Tibial nerve (tissue), 4 donors: Measurements from ENCODE around the gene SIPA1L3. TPM values are rescaled to one million over a fixed set of nuclear protein-coding genes. Genes with fewer than 3 reads are reported as not detected.

Source experiments
- DNase-seq, 2 donors: peaks; one replicate each; pipeline ENCODE4 v3.0.0-alpha.2; 2019; ENCODE audit warnings: low spot score in 2 of 2
- H3K27ac ChIP-seq, 4 donors: fragments of 200-600 bp; sonication (generic) in 3 of 4; one replicate each; pipeline ENCODE4 v1.5.1; 2017 to 2019; ENCODE audit warnings: mild to moderate bottlenecking in 1 of 4
- H3K27me3 ChIP-seq, 2 donors: fragments of 200-600 bp; sonication (generic) in 1 of 2; one replicate each; pipeline versions ENCODE4 v1.5.1 to v1.6.0; 2017 to 2019
- H3K36me3 ChIP-seq, 3 donors: fragments of 200-600 bp; sonication (generic); one replicate each; pipeline ENCODE4 v1.5.1; 2018 to 2019
- H3K4me1 ChIP-seq, 4 donors: fragments of 200-600 bp; sonication (generic) in 3 of 4; one replicate each; pipeline ENCODE4 v1.5.1; 2017 to 2019
- H3K4me3 ChIP-seq, 4 donors: fragments of 200-600 bp; sonication (generic) in 3 of 4; one replicate each; pipeline ENCODE4 v1.5.1; 2017 to 2019; ENCODE audit warnings: mild to moderate bottlenecking in 1 of 4, moderate library complexity in 1 of 4
- H3K9me3 ChIP-seq, 4 donors: fragments of 200-600 bp; sonication (generic) in 3 of 4; one replicate each; pipeline ENCODE4 v1.5.1; 2017 to 2019
- EP300 ChIP-seq, 2 donors: sonication (generic); formaldehyde crosslinking; IDR thresholded peaks; one replicate each; pipeline ENCODE4 v1.6.1; 2017; ENCODE audit warnings: antibody characterized with exemption in 2 of 2, mild to moderate bottlenecking in 1 of 2
- POLR2A ChIP-seq, 2 donors: fragments of 450-650 bp; IDR thresholded peaks; one replicate each; pipeline ENCODE4 v1.6.1; 2017; ENCODE audit warnings: antibody characterized with exemption in 2 of 2, mild to moderate bottlenecking in 2 of 2, moderate library complexity in 2 of 2
- WGBS, 2 donors: methylation state at CpG; one replicate each; pipeline ENCODE4 v1.1.5; 2018; 5-methylcytosine and 5-hydroxymethylcytosine counted together
- total RNA-seq, 4 donors: library from RNA; depleted of rRNA; stranded (reverse); fragments of >200 nt; gene quantifications; one replicate each; pipeline ENCODE4 v1.1.0, GENCODE V29; 2016
- TF ChIP-seq, protein P1 (sequence below), 5 experiments: fragments of 200-600 bp in 3 of 5; fragments of 450-650 bp in 2 of 5; sonication (generic) in 3 of 5; IDR thresholded peaks; one replicate each; pipeline ENCODE4 v1.5.1; 2016 to 2019; ENCODE audit warnings: antibody characterized with exemption in 5 of 5, mild to moderate bottlenecking in 3 of 5, moderate library complexity in 2 of 5

Gene SIPA1L3
- total RNA-seq, 4 donors from 2014 or later: 8.3 to 43.9 (median 17.0) TPM

DNA sequence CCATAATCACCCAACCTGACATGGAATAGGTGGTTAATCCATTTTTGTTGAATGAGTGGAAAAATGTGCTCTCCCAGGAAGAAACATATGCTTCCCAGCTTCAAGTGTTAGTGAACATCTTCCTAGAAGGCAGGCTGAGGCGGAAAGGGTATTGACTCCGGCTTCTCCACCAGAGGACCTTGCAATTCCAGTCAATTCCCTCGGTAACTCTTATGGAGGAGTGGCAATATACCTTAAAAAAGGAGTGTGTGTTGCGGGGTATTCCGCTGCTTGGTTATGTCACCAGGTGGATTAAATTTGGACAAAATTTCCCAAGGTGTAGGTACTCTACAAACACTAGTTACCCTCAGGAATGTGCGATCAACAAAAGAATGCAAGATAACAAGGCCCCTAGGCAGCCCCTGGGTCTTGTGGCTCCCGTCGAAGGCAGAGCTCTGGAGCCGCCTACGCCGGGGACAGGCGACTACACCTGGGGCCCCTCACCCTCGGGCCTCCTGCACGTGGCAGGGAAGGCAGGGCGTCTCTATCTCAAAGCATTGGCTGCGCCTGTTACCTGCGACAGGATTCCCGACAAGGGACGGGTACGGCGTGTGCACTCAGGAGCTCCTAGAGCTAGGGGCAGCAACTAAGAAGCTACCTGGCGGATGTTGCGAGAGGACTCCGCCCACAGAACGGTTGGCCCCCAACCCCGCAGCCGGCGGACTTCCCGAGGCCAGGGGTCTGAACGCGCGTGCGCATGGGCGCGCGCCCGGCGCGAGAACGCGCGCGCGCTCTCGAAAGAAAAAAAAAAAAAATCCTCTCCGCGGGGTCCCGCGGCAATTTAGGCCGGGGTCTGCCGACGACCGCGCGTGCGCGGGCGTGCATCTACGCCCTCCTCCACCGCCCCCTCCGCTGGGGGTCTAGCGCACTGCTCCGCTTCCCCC is 801 bp upstream of the SIPA1L3 start, which contains the start of gene WDR87:
Gene WDR87 (minus strand): TSS at position 649 of the 923 bp plus-strand sequence. CDS start 8,355 bp downstream, outside the sequence.
- peak within 1 kb of the TSS in 3 of 4 donors; percentile 50 to 80 (median 76) for H3K27ac ChIP-seq

DNA sequence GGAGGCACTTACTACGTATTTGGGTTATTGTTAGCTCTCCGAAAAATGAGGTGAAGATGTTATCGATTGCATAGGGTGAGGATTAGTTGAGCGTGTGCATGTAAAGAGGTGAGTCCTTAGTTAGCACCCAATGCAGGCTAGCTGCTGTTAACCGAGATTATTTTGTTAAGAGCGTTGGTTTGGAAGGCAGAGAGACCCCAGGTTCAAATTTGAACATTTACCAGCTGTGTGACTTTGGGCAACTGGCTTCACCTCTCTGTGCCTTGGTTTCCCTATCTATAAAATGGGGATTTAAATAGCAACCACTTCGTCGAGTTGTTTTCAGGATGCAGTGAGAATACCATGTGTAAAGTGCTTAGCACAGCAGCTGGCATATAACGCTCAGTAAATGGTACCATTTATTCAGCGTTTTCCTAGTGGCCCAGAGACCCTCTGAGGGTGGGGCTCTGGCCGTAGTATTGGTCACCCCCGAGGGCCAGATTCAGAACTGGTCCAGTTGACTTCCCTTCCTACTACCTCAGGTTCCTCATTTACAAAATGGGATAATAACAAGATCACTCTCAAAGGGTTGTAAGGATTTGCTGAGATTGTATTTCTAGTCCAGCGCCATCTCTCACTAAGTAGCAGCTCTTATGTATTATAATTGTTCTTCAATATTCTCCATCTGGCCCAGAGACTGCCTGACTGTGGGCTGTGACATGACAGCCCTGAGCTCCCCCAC is 887 bp downstream of the SIPA1L3 start:
- WGBS, 2 donors: 20 to 21% methylated on average over 13 of the region's 13 CpGs
- Histone ChIP-seq H3K9me3 (no peaks in the 10 kb centered on the region), H3K4me1 (peaks cover 0 to 21% (median 13%) of the 10 kb centered on the region in 4 donors), H3K27me3 (no peaks in the 10 kb centered on the region), H3K4me3 (peak overlapping the region; percentile 69 to 89 (median 83)), H3K27ac (peak overlapping the region in 2 of 4 donors; percentile 76 to 80), H3K36me3 (no peaks in the 10 kb centered on the region)
- TF ChIP-seq POLR2A (IDR thresholded peaks at IDR 0.05) (no peak), EP300 (IDR thresholded peaks at IDR 0.05) (no peak)
- TF ChIP-seq, protein P1, sequence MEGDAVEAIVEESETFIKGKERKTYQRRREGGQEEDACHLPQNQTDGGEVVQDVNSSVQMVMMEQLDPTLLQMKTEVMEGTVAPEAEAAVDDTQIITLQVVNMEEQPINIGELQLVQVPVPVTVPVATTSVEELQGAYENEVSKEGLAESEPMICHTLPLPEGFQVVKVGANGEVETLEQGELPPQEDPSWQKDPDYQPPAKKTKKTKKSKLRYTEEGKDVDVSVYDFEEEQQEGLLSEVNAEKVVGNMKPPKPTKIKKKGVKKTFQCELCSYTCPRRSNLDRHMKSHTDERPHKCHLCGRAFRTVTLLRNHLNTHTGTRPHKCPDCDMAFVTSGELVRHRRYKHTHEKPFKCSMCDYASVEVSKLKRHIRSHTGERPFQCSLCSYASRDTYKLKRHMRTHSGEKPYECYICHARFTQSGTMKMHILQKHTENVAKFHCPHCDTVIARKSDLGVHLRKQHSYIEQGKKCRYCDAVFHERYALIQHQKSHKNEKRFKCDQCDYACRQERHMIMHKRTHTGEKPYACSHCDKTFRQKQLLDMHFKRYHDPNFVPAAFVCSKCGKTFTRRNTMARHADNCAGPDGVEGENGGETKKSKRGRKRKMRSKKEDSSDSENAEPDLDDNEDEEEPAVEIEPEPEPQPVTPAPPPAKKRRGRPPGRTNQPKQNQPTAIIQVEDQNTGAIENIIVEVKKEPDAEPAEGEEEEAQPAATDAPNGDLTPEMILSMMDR (IDR thresholded peaks at IDR 0.05): no peak
- DNase-seq: no peak

More for the DNA sequence above, 801 bp upstream of the SIPA1L3 start, which contains the start of gene WDR87:
- Histone ChIP-seq H3K36me3 (no peaks in the 10 kb centered on the region), H3K9me3 (no peaks in the 10 kb centered on the region), H3K4me3 (peak within 1 kb of the TSS; percentile 69 to 89 (median 83)), H3K4me1 (peaks cover 0 to 21% (median 13%) of the 10 kb centered on the region in 4 donors), H3K27me3 (no peaks in the 10 kb centered on the region)
- no peak for DNase-seq
- TF ChIP-seq EP300 (IDR thresholded peaks at IDR 0.05) (no peak), POLR2A (IDR thresholded peaks at IDR 0.05) (no peak)
- TF ChIP-seq, protein P1 (IDR thresholded peaks at IDR 0.05): no peak
- WGBS, 2 donors: 8 to 10% methylated on average over 60 to 63 of the region's 63 CpGs

DNA sequence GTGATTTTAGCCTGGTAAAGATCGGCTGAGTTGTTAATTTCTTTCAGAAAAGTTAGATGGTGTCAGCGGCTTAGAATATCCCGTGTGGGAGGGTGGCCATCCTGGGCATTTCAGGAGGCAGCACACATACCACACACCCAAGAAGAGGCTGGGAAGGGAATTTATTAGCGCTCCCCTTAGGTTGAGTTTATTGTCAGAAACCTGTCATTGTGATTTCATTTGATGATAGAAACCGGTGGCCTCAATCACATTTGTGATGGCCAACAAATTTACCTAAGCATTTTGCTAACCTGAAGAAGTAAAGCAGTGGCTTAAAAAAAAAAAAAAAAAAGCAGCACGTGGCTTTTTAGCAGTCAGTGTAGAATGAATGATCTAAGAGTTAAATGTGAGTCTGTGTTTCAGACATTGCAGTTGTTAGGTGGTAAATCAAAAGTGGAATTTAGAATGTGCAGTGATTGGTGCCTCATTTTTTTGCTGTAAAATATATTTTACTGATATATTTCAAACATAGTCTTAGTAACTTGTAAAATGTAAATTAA is 2.7 kb downstream of the SIPA1L3 start:
- no peaks in the 10 kb centered on the region for H3K9me3 ChIP-seq
- H3K4me3 ChIP-seq: no peak overlapping the region
- no peaks in the 10 kb centered on the region for H3K27me3 ChIP-seq
- 66 to 73% methylated on average over 6 of the region's 6 CpGs for WGBS, 2 donors
- DNase-seq: no peak
- H3K36me3 ChIP-seq: no peaks in the 10 kb centered on the region
- peaks cover 0 to 21% (median 13%) of the 10 kb centered on the region in 4 donors for H3K4me1 ChIP-seq
- TF ChIP-seq, protein P1 (IDR thresholded peaks at IDR 0.05): no peak
- TF ChIP-seq POLR2A (IDR thresholded peaks at IDR 0.05) (no peak), EP300 (IDR thresholded peaks at IDR 0.05) (no peak)
- no peak overlapping the region for H3K27ac ChIP-seq

DNA sequence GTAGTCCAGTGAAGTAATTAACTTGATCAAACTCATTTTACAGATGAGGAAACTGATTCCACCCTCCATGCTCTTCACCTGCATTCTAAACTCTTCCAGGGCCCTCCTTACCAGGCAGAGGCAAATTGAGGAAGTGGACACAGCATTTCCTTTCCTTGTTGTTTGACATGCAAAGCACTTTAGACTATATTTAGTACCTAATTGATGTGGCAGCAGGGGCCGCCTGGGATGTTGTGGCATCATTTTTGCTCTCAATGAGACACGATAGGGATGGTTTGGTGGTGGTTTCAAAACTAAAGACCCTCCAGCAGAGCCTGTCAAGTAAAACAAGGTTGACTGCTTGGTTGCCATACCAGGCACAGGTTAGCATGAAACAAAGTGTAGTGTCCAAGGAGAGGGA is 7.9 kb downstream of the SIPA1L3 start:
- TF ChIP-seq EP300 (IDR thresholded peaks at IDR 0.05) (no peak), POLR2A (IDR thresholded peaks at IDR 0.05) (no peak)
- TF ChIP-seq, protein P1 (IDR thresholded peaks at IDR 0.05): no peak
- H3K4me3 ChIP-seq: no peak overlapping the region
- DNase-seq: no peak
- WGBS, 2 donors: 67 to 76% methylated on average over 2 of the region's 2 CpGs
- H3K9me3 ChIP-seq: no peaks in the 10 kb centered on the region
- H3K27ac ChIP-seq: no peak overlapping the region
- no peaks in the 10 kb centered on the region for H3K27me3 ChIP-seq
- H3K36me3 ChIP-seq: no peaks in the 10 kb centered on the region
- peaks cover 0 to 4% (median 0%) of the 10 kb centered on the region in 4 donors for H3K4me1 ChIP-seq
